ENCODE results near the gene DCDC2. TPM values are rescaled to one million over a fixed set of nuclear protein-coding genes. Genes with fewer than 3 reads are reported as not detected.

The DCDC2 gene
- total RNA-seq, 1 experiment from 2014 or later: 45.1 TPM

GRCh38 chr6:24382220-24382540 lies 24.3 kb upstream of the DCDC2 start:
- no peak overlapping the region for H3K4me3 ChIP-seq (ENCODE audit: low read depth, low read length, poor library complexity, severe bottlenecking)
- no peaks in the 10 kb centered on the region for H3K36me3 ChIP-seq (ENCODE audit: insufficient read depth, low read length, poor library complexity, severe bottlenecking)
- ChIA-PET CTCF (interaction anchor here (0.8 to 1.0 kb wide), 2 partner anchors 22 to 102 kb away, joined by 6 to 8 read pairs; no protein-coding TSS in a partner anchor), POLR2A (ENCODE audit: low non-redundant PET) (interaction anchor here (0.6 kb wide), 1 partner anchor 61 kb away, joined by 19 read pairs; no protein-coding TSS in a partner anchor)
- TF ChIP-seq CTCF (conservative IDR thresholded peaks at IDR 0.05; ENCODE audit: low read depth, low read length) (no peak), EZH2 (IDR thresholded peaks at IDR 0.05; ENCODE audit: borderline replicate concordance, low read depth, low read length, poor library complexity, severe bottlenecking) (no peak)
- BruUV-seq (replicated peaks): no TSS peak
- H3K9me3 ChIP-seq (ENCODE audit: low read depth, low read length, poor library complexity, severe bottlenecking): no peaks in the 10 kb centered on the region
- H3K4me1 ChIP-seq (ENCODE audit: insufficient read depth, low read length, poor library complexity, severe bottlenecking): peaks cover 46% of the 10 kb centered on the region
- no peaks in the 10 kb centered on the region for H3K27me3 ChIP-seq (replicated peaks; ENCODE audit: insufficient read depth, low read depth, low read length, poor library complexity)
- intact Hi-C loops (cut with micrococcal nuclease; ENCODE audit: unreplicated experiment): loop anchor here (1.0 to 5.0 kb wide), 2 partner anchors 22 to 320 kb away; no protein-coding TSS in a partner anchor
- peak overlapping the region; percentile 99 for H3K27ac ChIP-seq (ENCODE audit: low read depth, low read length, poor library complexity, severe bottlenecking)
- no peak for DNase-seq (ENCODE audit: low spot score)

- ChIA-PET CTCF (interaction anchor here (0.6 to 1.2 kb wide), 5 partner anchors 13 to 102 kb away, joined by 3 to 11 read pairs (median 6); no protein-coding TSS in a partner anchor), POLR2A (ENCODE audit: low non-redundant PET) (interaction anchor here (0.6 to 1.2 kb wide), 5 partner anchors 61 to 338 kb away, joined by 13 to 35 read pairs (median 19); no protein-coding TSS in a partner anchor)
- Histone ChIP-seq H3K36me3 (ENCODE audit: insufficient read depth, low read length, poor library complexity, severe bottlenecking) (no peaks in the 10 kb centered on the region), H3K27ac (ENCODE audit: low read depth, low read length, poor library complexity, severe bottlenecking) (peak overlapping the region; percentile 99), H3K4me1 (ENCODE audit: insufficient read depth, low read length, poor library complexity, severe bottlenecking) (peaks cover 52% of the 10 kb centered on the region), H3K27me3 (replicated peaks; ENCODE audit: insufficient read depth, low read depth, low read length, poor library complexity) (no peaks in the 10 kb centered on the region), H3K4me3 (ENCODE audit: low read depth, low read length, poor library complexity, severe bottlenecking) (no peak overlapping the region), H3K9me3 (ENCODE audit: low read depth, low read length, poor library complexity, severe bottlenecking) (no peaks in the 10 kb centered on the region)
- peak; percentile 97 for DNase-seq (ENCODE audit: low spot score)
- TF ChIP-seq CTCF (conservative IDR thresholded peaks at IDR 0.05; ENCODE audit: low read depth, low read length) (no peak), EZH2 (IDR thresholded peaks at IDR 0.05; ENCODE audit: borderline replicate concordance, low read depth, low read length, poor library complexity, severe bottlenecking) (no peak)
- no TSS peak for BruUV-seq (replicated peaks)
- intact Hi-C loops (cut with micrococcal nuclease; ENCODE audit: unreplicated experiment): loop anchor here (1.0 to 5.0 kb wide), 3 partner anchors 21 to 319 kb away; no protein-coding TSS in a partner anchor
These were observed 23.8 kb upstream of the DCDC2 start for GRCh38 chr6:24381476-24382219.

DNA sequence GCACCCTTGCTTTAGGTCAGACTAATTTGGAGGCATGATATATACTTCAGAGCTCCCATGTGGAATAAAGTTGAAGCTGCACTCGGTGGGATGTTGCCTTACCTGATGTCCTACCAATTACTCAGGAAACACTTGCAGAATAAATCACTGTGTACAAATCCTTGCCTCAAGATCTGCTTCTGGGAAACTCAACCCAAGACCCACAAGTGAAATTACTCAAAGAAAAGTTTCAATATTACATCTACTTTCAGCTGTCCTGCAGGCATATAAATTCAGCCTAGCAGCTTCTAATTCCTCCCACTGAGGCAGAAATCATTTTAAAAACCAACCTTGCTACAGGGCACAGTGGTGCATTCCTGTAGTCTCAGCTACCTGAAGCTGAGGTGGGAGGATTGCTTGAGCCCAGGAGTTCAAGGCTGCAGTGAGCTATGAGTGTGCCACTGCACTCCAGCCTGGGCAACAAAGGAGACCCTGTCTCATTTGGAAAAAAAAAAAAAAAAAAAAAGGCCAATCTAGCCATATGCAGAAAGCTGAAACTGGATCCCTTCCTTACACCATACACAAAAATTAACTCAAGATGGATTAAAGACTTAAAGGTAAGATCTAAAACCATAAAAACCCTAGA lies 20.7 kb upstream of the DCDC2 start:
- no TSS peak for BruUV-seq (replicated peaks)
- POLR2A ChIA-PET (ENCODE audit: low non-redundant PET): no interaction called here
- CTCF ChIA-PET: no interaction called here
- intact Hi-C loops (cut with micrococcal nuclease; ENCODE audit: unreplicated experiment): no loop called here
- DNase-seq (ENCODE audit: low spot score): no peak
- Histone ChIP-seq H3K36me3 (ENCODE audit: insufficient read depth, low read length, poor library complexity, severe bottlenecking) (no peaks in the 10 kb centered on the region), H3K27ac (ENCODE audit: low read depth, low read length, poor library complexity, severe bottlenecking) (peak overlapping the region; percentile 87), H3K4me1 (ENCODE audit: insufficient read depth, low read length, poor library complexity, severe bottlenecking) (peaks cover 73% of the 10 kb centered on the region), H3K4me3 (ENCODE audit: low read depth, low read length, poor library complexity, severe bottlenecking) (no peak overlapping the region), H3K9me3 (ENCODE audit: low read depth, low read length, poor library complexity, severe bottlenecking) (no peaks in the 10 kb centered on the region), H3K27me3 (replicated peaks; ENCODE audit: insufficient read depth, low read depth, low read length, poor library complexity) (no peaks in the 10 kb centered on the region)
- TF ChIP-seq EZH2 (IDR thresholded peaks at IDR 0.05; ENCODE audit: borderline replicate concordance, low read depth, low read length, poor library complexity, severe bottlenecking) (no peak), CTCF (conservative IDR thresholded peaks at IDR 0.05; ENCODE audit: low read depth, low read length) (no peak)
